ENCODE measurements around the gene FUZ.

The FUZ gene

GRCh38 chr19:49802836-49803528 is 10.1 kb downstream of the FUZ start:
- in situ Hi-C loops (cut with HindIII; ENCODE audit: low sequenced_read_pairs): no loop called here
- H3K4me3 ChIP-seq (ENCODE audit: low read depth, low read length): no peak overlapping the region
- no peak for TF ChIP-seq CTCF (IDR thresholded peaks at IDR 0.05; ENCODE audit: low read depth, low read length, missing control alignments)

DNA sequence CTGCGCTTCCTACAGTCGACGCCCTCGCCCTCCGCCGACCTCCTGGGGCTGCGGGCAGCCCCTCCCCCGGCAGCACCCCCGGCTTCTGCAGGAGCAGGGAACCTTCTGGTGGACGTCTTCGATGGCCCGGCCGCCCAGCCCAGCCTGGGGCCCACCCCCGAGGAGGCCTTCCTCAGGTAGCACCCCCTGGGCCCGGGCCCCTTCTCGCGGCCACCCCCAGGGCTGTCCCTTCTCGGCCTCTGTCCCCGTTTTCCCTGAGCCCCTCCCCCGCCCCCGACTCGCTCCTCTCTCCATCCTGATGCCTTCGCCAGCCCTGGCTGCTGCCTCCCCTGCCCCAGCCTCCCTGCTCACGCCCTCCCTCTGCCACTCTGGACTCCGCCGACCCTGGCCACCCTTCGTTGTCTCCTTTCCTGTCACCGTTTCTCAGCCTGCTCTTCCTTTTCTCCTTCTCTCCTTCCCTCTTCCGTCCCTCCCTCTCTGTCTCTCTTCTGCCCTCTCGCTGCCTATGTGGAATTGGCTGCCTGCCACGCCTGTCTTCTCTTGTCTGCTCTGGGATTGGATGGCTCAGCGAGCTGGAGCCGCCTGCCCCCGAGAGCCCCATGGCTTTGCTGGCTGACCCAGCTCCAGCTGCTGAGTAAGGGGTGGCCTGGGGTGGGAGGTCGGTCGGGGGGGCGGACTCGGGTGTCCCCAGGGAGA is 11.0 kb downstream of the FUZ start:
- TF ChIP-seq CTCF (IDR thresholded peaks at IDR 0.05; ENCODE audit: low read depth, low read length, missing control alignments): peak; percentile 20
- peak overlapping the region; percentile 36 for H3K4me3 ChIP-seq (ENCODE audit: low read depth, low read length)
- DNase-seq (ENCODE audit: low read depth): peak; percentile 66
- in situ Hi-C loops (cut with HindIII; ENCODE audit: low sequenced_read_pairs): no loop called here

More at GRCh38 chr19:49802836-49803528, 10.1 kb downstream of the FUZ start:
- DNase-seq (ENCODE audit: low read depth): no peak

- in situ Hi-C loops (cut with HindIII; ENCODE audit: low sequenced_read_pairs): no loop called here
- no peak for DNase-seq (ENCODE audit: low read depth)
- peak overlapping the region; percentile 36 for H3K4me3 ChIP-seq (ENCODE audit: low read depth, low read length)
- TF ChIP-seq CTCF (IDR thresholded peaks at IDR 0.05; ENCODE audit: low read depth, low read length, missing control alignments): no peak
These were observed 11.6 kb downstream of the FUZ start for GRCh38 chr19:49801401-49801888.

GRCh38 chr19:49800771-49801170 is 12.3 kb downstream of the FUZ start:
- no peak overlapping the region for H3K4me3 ChIP-seq (ENCODE audit: low read depth, low read length)
- in situ Hi-C loops (cut with HindIII; ENCODE audit: low sequenced_read_pairs): no loop called here
- no peak for DNase-seq (ENCODE audit: low read depth)
- TF ChIP-seq CTCF (IDR thresholded peaks at IDR 0.05; ENCODE audit: low read depth, low read length, missing control alignments): no peak

- peak; percentile 17 for TF ChIP-seq CTCF (IDR thresholded peaks at IDR 0.05; ENCODE audit: low read depth, low read length, missing control alignments)
- DNase-seq (ENCODE audit: low read depth): no peak
- no peak overlapping the region for H3K4me3 ChIP-seq (ENCODE audit: low read depth, low read length)
- in situ Hi-C loops (cut with HindIII; ENCODE audit: low sequenced_read_pairs): no loop called here
These were observed 13.2 kb downstream of the FUZ start for GRCh38 chr19:49799798-49800376.

DNA sequence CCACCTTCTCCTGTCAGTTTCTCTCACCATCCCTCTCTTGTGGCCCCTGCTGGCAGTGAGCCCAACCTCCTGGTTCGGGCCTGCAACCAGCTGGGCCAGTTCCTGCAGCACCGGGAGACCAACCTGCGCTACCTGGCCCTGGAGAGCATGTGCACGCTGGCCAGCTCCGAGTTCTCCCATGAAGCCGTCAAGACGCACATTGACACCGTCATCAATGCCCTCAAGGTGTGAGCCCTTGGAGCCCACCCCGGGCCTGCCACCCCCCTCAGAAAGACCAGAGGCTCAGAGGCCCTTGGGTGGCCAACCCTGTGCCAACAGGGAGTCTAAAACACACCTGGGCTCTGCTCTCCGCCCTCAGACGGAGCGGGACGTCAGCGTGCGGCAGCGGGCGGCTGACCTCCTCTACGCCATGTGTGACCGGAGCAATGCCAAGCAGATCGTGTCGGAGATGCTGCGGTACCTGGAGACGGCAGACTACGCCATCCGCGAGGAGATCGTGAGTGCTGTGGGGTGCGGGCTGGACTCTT is 13.8 kb downstream of the FUZ start:
- H3K4me3 ChIP-seq (ENCODE audit: low read depth, low read length): no peak overlapping the region
- in situ Hi-C loops (cut with HindIII; ENCODE audit: low sequenced_read_pairs): no loop called here
- no peak for DNase-seq (ENCODE audit: low read depth)
- TF ChIP-seq CTCF (IDR thresholded peaks at IDR 0.05; ENCODE audit: low read depth, low read length, missing control alignments): no peak

All from astrocyte of the cerebellum (primary cell).